CD14-positive monocyte (primary cell): ENCODE measurements around the gene ALG14. TPM values are rescaled to one million over a fixed set of nuclear protein-coding genes. Genes with fewer than 3 reads are reported as not detected.

Experiments used
- DNase-seq, 3 donors: peaks; one replicate each; pipeline ENCODE4 v3.0.0-alpha.2; 2011 to 2022
- H2AFZ ChIP-seq: 2 replicates; pipeline ENCODE4 v1.6.0; 2012; ENCODE audit warnings: mild to moderate bottlenecking, low read depth, low read length, inconsistent platforms; ENCODE audit not compliant: insufficient read depth, poor library complexity, severe bottlenecking
- H3K27ac ChIP-seq, 2 donors: 1 replicate in 1 of 2; 2 replicates in 1 of 2; pipeline ENCODE4 v1.5.1; 2012 to 2013; ENCODE audit warnings: low read length in 2 of 2, control low read depth in 1 of 2, inconsistent platforms in 1 of 2, low read depth in 1 of 2, mild to moderate bottlenecking in 1 of 2
- H3K27me3 ChIP-seq, 2 donors: one replicate each; pipeline versions ENCODE4 v1.6.0 to v1.6.1; 2011 to 2013; ENCODE audit warnings: low read length in 2 of 2; ENCODE audit not compliant: control insufficient read depth in 2 of 2, insufficient read depth in 2 of 2
- H3K36me3 ChIP-seq, 2 donors: replicated peaks in 1 of 2; 1 replicate in 1 of 2; 2 replicates in 1 of 2; pipeline versions ENCODE4 v1.5.1 to v1.6.1; 2012 to 2013; ENCODE audit warnings: low read length in 2 of 2, control low read depth in 1 of 2, inconsistent platforms in 1 of 2, mild to moderate bottlenecking in 1 of 2; ENCODE audit not compliant: insufficient read depth in 2 of 2, control insufficient read depth in 1 of 2
- H3K4me1 ChIP-seq, 2 donors: 1 replicate in 1 of 2; 2 replicates in 1 of 2; pipeline versions ENCODE4 v1.5.1 to v1.6.1; 2012 to 2013; ENCODE audit warnings: low read length in 2 of 2, control low read depth in 1 of 2, inconsistent platforms in 1 of 2, mild to moderate bottlenecking in 1 of 2, moderate library complexity in 1 of 2; ENCODE audit not compliant: insufficient read depth in 2 of 2, control insufficient read depth in 1 of 2
- H3K4me2 ChIP-seq: replicated peaks from 2 replicates; pipeline ENCODE3; 2012; ENCODE audit warnings: low read length, moderate library complexity, mild to moderate bottlenecking; ENCODE audit not compliant: poor library complexity, severe bottlenecking; ENCODE audit errors: extremely low read depth
- H3K4me3 ChIP-seq, 3 experiments: fragments of 200-600 bp in 1 of 3; sonication (generic) in 1 of 3; replicated peaks in 1 of 3; 1 replicate in 2 of 3; 2 replicates in 1 of 3; pipeline ENCODE4 v1.5.1; 2011 to 2013; ENCODE audit warnings: low read length in 3 of 3, mild to moderate bottlenecking in 3 of 3, control low read depth in 2 of 3, low read depth in 2 of 3, inconsistent platforms in 1 of 3, moderate library complexity in 1 of 3
- H3K79me2 ChIP-seq: 2 replicates; pipeline ENCODE4 v1.6.0; 2012; ENCODE audit warnings: mild to moderate bottlenecking, control low read depth, inconsistent platforms, low read length, moderate library complexity; ENCODE audit not compliant: insufficient read depth
- H3K9ac ChIP-seq: 2 replicates; pipeline ENCODE4 v1.6.0; 2017; ENCODE audit warnings: low read length, mild to moderate bottlenecking; ENCODE audit not compliant: insufficient read depth, poor library complexity, severe bottlenecking
- H3K9me3 ChIP-seq, 2 donors: replicated peaks in 1 of 2; 1 replicate in 1 of 2; 2 replicates in 1 of 2; pipeline versions ENCODE4 v1.5.1 to v1.6.1; 2012 to 2013; ENCODE audit warnings: low read length in 2 of 2, control low read depth in 1 of 2; ENCODE audit not compliant: control insufficient read depth in 1 of 2, insufficient read depth in 1 of 2
- H4K20me1 ChIP-seq: 2 replicates; pipeline ENCODE4 v1.6.0; 2012; ENCODE audit warnings: mild to moderate bottlenecking, low read length, control low read depth, moderate library complexity; ENCODE audit not compliant: insufficient read depth
- H3K27ac Mint-ChIP-seq, 7 donors: one replicate each; pipeline ENCODE4 v1.8.0; 2020; ENCODE audit warnings: mild to moderate bottlenecking in 7 of 7, mixed read lengths in 7 of 7, moderate library complexity in 6 of 7, inconsistent platforms in 2 of 7
- H3K27me3 Mint-ChIP-seq, 3 donors: one replicate each; pipeline ENCODE4 v1.8.0; 2021 to 2022; ENCODE audit warnings: low read depth in 3 of 3, mild to moderate bottlenecking in 3 of 3, mixed read lengths in 3 of 3, moderate library complexity in 3 of 3, inconsistent platforms in 1 of 3
- H3K36me3 Mint-ChIP-seq, 2 donors: one replicate each; pipeline ENCODE4 v1.8.0; 2020; ENCODE audit warnings: mixed read lengths in 2 of 2, inconsistent platforms in 1 of 2, mild to moderate bottlenecking in 1 of 2
- H3K4me1 Mint-ChIP-seq: one replicate; pipeline ENCODE4 v1.8.0; 2020; ENCODE audit warnings: mild to moderate bottlenecking, mixed read lengths
- H3K4me3 Mint-ChIP-seq, 2 donors: one replicate each; pipeline ENCODE4 v1.8.0; 2020; ENCODE audit warnings: mild to moderate bottlenecking in 2 of 2, mixed read lengths in 2 of 2, moderate library complexity in 1 of 2
- H3K9me3 Mint-ChIP-seq, 7 donors: one replicate each; pipeline ENCODE4 v1.8.0; 2020 to 2022; ENCODE audit warnings: mixed read lengths in 7 of 7, mild to moderate bottlenecking in 6 of 7, moderate library complexity in 6 of 7, inconsistent platforms in 2 of 7
- WGBS: methylation state at CpG from one replicate; pipeline ENCODE4 v1.1.5; 2013; ENCODE audit warnings: missing lambda C conversion rate; ENCODE audit not compliant: insufficient coverage; 5-methylcytosine and 5-hydroxymethylcytosine counted together
- intact Hi-C, 2 donors: fragments of 100-400 bp; cut with micrococcal nuclease; formaldehyde crosslinking; loops; one replicate each; pipeline versions ENCODE4 v1.15.0 to v1.15.1; 2023
- polyA plus RNA-seq, 3 donors: library from polyadenylated mRNA; depleted of rRNA in 1 of 3; unstranded in 2 of 3; stranded (reverse) in 1 of 3; fragments of 300-500 nt in 2 of 3; fragments of >200 nt in 1 of 3; fragmentation: Illumina TruSeq in 2 of 3; gene quantifications; 1 replicate in 2 of 3; 2 replicates in 1 of 3; pipeline ENCODE4 v1.2.3, GENCODE V29; 2012 to 2021
- TF ChIP-seq, protein P1 (sequence below): fragments of 200-600 bp; IDR thresholded peaks from one replicate; pipeline ENCODE4 v1.8.0; 2022; ENCODE audit warnings: antibody characterized with exemption, mild to moderate bottlenecking

Gene ALG14
- polyA plus RNA-seq, 3 donors = 0.27 to 5.5 (median 4.4) TPM

- Histone ChIP-seq H3K79me2 (no peaks in the 10 kb centered on the region), H3K36me3 (no peaks in the 10 kb centered on the region), H3K9ac (no peak overlapping the region), H2AFZ (no peak overlapping the region), H3K4me3 (no peak overlapping the region), H3K9me3 (no peaks in the 10 kb centered on the region), H3K27me3 (no peaks in the 10 kb centered on the region), H3K27ac (no peak overlapping the region), H4K20me1 (no peaks in the 10 kb centered on the region), H3K4me2 (no peak overlapping the region), H3K4me1 (no peaks in the 10 kb centered on the region)
- Mint-ChIP-seq H3K36me3 (no peaks in the 10 kb centered on the region), H3K27ac (no peak overlapping the region), H3K4me3 (no peak overlapping the region), H3K9me3 (peaks cover 0 to 4% (median 0%) of the 10 kb centered on the region in 7 donors), H3K27me3 (peaks cover 0 to 2% (median 0%) of the 10 kb centered on the region in 3 donors), H3K4me1 (no peaks in the 10 kb centered on the region)
- TF ChIP-seq, protein P1, sequence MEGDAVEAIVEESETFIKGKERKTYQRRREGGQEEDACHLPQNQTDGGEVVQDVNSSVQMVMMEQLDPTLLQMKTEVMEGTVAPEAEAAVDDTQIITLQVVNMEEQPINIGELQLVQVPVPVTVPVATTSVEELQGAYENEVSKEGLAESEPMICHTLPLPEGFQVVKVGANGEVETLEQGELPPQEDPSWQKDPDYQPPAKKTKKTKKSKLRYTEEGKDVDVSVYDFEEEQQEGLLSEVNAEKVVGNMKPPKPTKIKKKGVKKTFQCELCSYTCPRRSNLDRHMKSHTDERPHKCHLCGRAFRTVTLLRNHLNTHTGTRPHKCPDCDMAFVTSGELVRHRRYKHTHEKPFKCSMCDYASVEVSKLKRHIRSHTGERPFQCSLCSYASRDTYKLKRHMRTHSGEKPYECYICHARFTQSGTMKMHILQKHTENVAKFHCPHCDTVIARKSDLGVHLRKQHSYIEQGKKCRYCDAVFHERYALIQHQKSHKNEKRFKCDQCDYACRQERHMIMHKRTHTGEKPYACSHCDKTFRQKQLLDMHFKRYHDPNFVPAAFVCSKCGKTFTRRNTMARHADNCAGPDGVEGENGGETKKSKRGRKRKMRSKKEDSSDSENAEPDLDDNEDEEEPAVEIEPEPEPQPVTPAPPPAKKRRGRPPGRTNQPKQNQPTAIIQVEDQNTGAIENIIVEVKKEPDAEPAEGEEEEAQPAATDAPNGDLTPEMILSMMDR = no peak
- WGBS = no CpG with 5 or more reads among the region's 5 CpGs
- intact Hi-C loops = no loop called here
- DNase-seq = no peak
Measured at GRCh38 chr1:94952539-94952938, 120.2 kb downstream of the ALG14 start.

DNA sequence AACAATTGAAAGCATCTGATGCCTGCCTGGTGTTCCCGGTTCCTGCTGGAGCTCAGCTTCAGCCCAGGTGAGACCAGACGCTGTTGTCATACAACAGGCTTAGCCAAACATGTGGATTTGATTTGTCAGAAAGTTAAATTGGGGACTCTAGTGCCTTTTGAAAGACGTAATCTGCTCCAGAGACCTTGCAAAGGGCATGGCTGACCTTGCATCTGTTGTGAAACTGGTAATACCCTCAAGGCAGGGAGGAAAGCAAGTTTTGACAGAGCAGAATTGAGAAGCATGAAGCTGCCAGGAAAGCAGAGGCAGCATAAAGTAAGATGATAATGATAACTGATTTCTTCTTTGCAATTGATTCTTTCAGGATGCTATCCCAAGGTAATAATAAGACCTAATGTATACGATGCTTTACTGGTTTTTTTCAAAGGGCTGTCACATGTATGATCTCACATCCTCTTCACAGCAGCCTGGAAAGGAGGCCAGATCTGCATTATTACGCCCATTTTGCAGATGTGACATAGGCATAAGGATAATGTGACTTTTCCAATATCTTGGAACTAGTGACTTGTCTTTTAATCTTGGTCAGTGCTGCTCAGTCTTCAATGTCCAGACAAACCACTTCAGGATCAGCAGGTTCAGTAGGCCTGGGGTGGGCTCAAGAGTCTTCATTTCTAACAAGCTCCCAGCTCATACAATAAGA lies 121.1 kb downstream of the ALG14 start:
- intact Hi-C loops = no loop called here
- no peaks in the 10 kb centered on the region for H3K4me1 Mint-ChIP-seq
- Histone ChIP-seq H3K4me3 (no peak overlapping the region), H3K4me2 (no peak overlapping the region), H3K9ac (no peak overlapping the region), H4K20me1 (no peaks in the 10 kb centered on the region), H3K9me3 (no peaks in the 10 kb centered on the region), H3K36me3 (no peaks in the 10 kb centered on the region), H3K27ac (no peak overlapping the region), H2AFZ (no peak overlapping the region), H3K79me2 (no peaks in the 10 kb centered on the region), H3K27me3 (no peaks in the 10 kb centered on the region), H3K4me1 (no peaks in the 10 kb centered on the region)
- DNase-seq = no peak
- TF ChIP-seq, protein P1 = no peak
- H3K27me3 Mint-ChIP-seq = peaks cover 0 to 2% (median 0%) of the 10 kb centered on the region in 3 donors
- no peak overlapping the region for H3K27ac Mint-ChIP-seq
- 95% methylated on average over 3 of the region's 5 CpGs for WGBS
- peaks cover 0 to 3% (median 0%) of the 10 kb centered on the region in 7 donors for H3K9me3 Mint-ChIP-seq
- no peaks in the 10 kb centered on the region for H3K36me3 Mint-ChIP-seq
- no peak overlapping the region for H3K4me3 Mint-ChIP-seq
